HTR-8/SVneo (cell line): ENCODE measurements around the gene SETDB2.
"Not testable (repeated sequence)": the region's sequence is repeated elsewhere in the genome, so short reads cannot be mapped to it uniquely, and the experiment has no call there.

Experiments used
- DNase-seq: peaks from one replicate; pipeline ENCODE4 v3.0.0; 2011; ENCODE audit warnings: low spot score, mixed read lengths; ENCODE audit not compliant: insufficient read length
- FAIRE-seq: peaks from 2 replicates; lab custom pipeline; 2011; peaks lifted over from hg19 to GRCh38; lab: Jason Lieb, UNC

The SETDB2 gene

GRCh38 chr13:49464085-49464484 lies 20.0 kb downstream of the SETDB2 start:
- FAIRE-seq (no peak), DNase-seq (no peak)

- no peak for DNase-seq
- no peak for FAIRE-seq
These were observed 20.7 kb downstream of the SETDB2 start for GRCh38 chr13:49464621-49465325.

- FAIRE-seq (no peak), DNase-seq (no peak)
These were observed 22.3 kb downstream of the SETDB2 start for GRCh38 chr13:49466292-49466838.

GRCh38 chr13:49472186-49472585 lies 28.1 kb downstream of the SETDB2 start:
- FAIRE-seq = no peak
- no peak for DNase-seq

GRCh38 chr13:49476529-49476928 lies 32.5 kb downstream of the SETDB2 start:
- FAIRE-seq = no peak

GRCh38 chr13:49481788-49482187 lies 37.7 kb downstream of the SETDB2 start:
- FAIRE-seq = no peak
- no peak for DNase-seq

More at GRCh38 chr13:49476529-49476928, 32.5 kb downstream of the SETDB2 start:
- no peak for DNase-seq

- DNase-seq (no peak), FAIRE-seq (no peak)
These were observed 44.5 kb downstream of the SETDB2 start for GRCh38 chr13:49488563-49488962.

GRCh38 chr13:49494645-49495044 lies 50.6 kb downstream of the SETDB2 start:
- FAIRE-seq (no peak), DNase-seq (no peak)

- FAIRE-seq (no peak), DNase-seq (peak; percentile 44)
These were observed 52.0 kb downstream of the SETDB2 start, which contains the start of gene PHF11 for GRCh38 chr13:49495783-49496762. Gene PHF11, plus strand, starts transcription at chr13:49495953. Its CDS starts 49 bp downstream, at chr13:49496002.

GRCh38 chr13:49496837-49497236 lies 52.8 kb downstream of the SETDB2 start:
- DNase-seq, FAIRE-seq: not testable (repeated sequence)

GRCh38 chr13:49497272-49497671 lies 53.2 kb downstream of the SETDB2 start:
- FAIRE-seq (no peak), DNase-seq (no peak)

- DNase-seq = no peak
- FAIRE-seq = no peak
These were observed 54.1 kb downstream of the SETDB2 start for GRCh38 chr13:49498206-49498605.

GRCh38 chr13:49499889-49500660 lies 56.0 kb downstream of the SETDB2 start:
- no peak for FAIRE-seq

GRCh38 chr13:49502954-49503353 lies 58.9 kb downstream of the SETDB2 start:
- no peak for DNase-seq
- FAIRE-seq = no peak

More at GRCh38 chr13:49499889-49500660, 56.0 kb downstream of the SETDB2 start:
- peak; percentile 9 for DNase-seq

- no peak for FAIRE-seq
- DNase-seq = no peak
These were observed 59.9 kb downstream of the SETDB2 start for GRCh38 chr13:49503951-49504350.

GRCh38 chr13:49512578-49512977 lies 68.5 kb downstream of the SETDB2 start:
- FAIRE-seq (no peak), DNase-seq (no peak)

- DNase-seq (no peak), FAIRE-seq (no peak)
These were observed 72.4 kb downstream of the SETDB2 start for GRCh38 chr13:49516467-49516866.

GRCh38 chr13:49517461-49517860 lies 73.4 kb downstream of the SETDB2 start:
- FAIRE-seq (no peak), DNase-seq (peak; percentile 10)

GRCh38 chr13:49521224-49521623 lies 77.2 kb downstream of the SETDB2 start:
- FAIRE-seq (no peak), DNase-seq (no peak)
